ENCODE data around the gene SCYGR1.

Gene SCYGR1

DNA sequence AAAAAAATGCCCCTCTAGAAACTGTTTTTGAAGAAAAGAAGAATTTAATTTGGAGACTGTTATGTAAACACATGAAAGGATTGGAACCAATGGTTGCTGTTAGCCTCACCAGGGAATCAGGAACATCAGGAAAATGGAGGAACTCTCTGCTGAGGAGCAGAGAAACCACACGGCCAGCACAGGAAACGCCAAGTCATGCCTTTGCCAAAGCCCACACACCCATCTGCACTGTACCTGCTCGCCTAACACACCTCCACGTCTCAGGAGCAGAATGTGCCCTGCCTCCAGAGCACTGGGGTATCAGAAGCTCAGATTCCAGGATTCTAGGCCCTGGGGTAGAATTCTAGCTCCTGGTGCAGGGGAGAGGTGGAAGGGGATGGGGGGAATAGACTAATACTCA is 9.8 kb upstream of the SCYGR1 start:
- TF ChIP-seq SIN3A (IDR thresholded peaks at IDR 0.05; ENCODE audit: borderline replicate concordance, insufficient read depth, low read length), result no peak
- no peak for TF ChIP-seq POLR2AphosphoS5 (IDR thresholded peaks at IDR 0.05; ENCODE audit: low read depth, low read length)
- no peak for TF ChIP-seq FOXP2 (optimal IDR thresholded peaks at IDR 0.05; ENCODE audit: borderline replicate concordance, extremely low read depth, extremely low read length, insufficient read depth)
- no peak for TF ChIP-seq TAF1 (IDR thresholded peaks at IDR 0.05; ENCODE audit: borderline replicate concordance, insufficient read depth, low read length)
- TF ChIP-seq, protein P1, sequence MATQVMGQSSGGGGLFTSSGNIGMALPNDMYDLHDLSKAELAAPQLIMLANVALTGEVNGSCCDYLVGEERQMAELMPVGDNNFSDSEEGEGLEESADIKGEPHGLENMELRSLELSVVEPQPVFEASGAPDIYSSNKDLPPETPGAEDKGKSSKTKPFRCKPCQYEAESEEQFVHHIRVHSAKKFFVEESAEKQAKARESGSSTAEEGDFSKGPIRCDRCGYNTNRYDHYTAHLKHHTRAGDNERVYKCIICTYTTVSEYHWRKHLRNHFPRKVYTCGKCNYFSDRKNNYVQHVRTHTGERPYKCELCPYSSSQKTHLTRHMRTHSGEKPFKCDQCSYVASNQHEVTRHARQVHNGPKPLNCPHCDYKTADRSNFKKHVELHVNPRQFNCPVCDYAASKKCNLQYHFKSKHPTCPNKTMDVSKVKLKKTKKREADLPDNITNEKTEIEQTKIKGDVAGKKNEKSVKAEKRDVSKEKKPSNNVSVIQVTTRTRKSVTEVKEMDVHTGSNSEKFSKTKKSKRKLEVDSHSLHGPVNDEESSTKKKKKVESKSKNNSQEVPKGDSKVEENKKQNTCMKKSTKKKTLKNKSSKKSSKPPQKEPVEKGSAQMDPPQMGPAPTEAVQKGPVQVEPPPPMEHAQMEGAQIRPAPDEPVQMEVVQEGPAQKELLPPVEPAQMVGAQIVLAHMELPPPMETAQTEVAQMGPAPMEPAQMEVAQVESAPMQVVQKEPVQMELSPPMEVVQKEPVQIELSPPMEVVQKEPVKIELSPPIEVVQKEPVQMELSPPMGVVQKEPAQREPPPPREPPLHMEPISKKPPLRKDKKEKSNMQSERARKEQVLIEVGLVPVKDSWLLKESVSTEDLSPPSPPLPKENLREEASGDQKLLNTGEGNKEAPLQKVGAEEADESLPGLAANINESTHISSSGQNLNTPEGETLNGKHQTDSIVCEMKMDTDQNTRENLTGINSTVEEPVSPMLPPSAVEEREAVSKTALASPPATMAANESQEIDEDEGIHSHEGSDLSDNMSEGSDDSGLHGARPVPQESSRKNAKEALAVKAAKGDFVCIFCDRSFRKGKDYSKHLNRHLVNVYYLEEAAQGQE (IDR thresholded peaks at IDR 0.05; ENCODE audit: insufficient read depth in 1 of 2, low read depth in 2 of 2, low read length in 2 of 2), result no peak

GRCh38 chr2:227395556-227395955 is 7.8 kb upstream of the SCYGR1 start:
- TF ChIP-seq, protein P1 (IDR thresholded peaks at IDR 0.05; ENCODE audit: insufficient read depth in 1 of 2, low read depth in 2 of 2, low read length in 2 of 2), result no peak
- TF ChIP-seq TAF1 (IDR thresholded peaks at IDR 0.05; ENCODE audit: borderline replicate concordance, insufficient read depth, low read length) (no peak), FOXP2 (optimal IDR thresholded peaks at IDR 0.05; ENCODE audit: borderline replicate concordance, extremely low read depth, extremely low read length, insufficient read depth) (no peak), SIN3A (IDR thresholded peaks at IDR 0.05; ENCODE audit: borderline replicate concordance, insufficient read depth, low read length) (no peak), POLR2AphosphoS5 (IDR thresholded peaks at IDR 0.05; ENCODE audit: low read depth, low read length) (no peak)

DNA sequence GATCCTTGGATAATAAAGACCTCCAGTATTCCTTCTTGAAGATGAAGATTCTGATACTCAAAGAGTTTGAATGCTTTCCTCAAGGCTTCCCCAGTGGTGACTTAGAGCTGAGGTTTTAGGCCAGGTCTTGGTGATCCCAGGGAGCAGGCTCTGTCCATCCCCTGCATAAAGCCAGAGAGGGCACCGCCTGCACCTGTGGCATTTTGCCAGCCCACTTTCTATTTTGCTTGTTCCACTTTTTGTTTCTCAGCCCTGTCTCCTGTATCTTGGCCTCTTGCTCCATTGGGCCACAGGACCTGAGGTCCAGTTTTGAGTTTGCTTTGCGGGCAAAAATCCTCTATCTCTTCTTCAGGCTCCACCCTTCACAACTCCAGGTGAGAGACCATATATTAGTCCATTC is 6.7 kb upstream of the SCYGR1 start:
- no peak for TF ChIP-seq POLR2AphosphoS5 (IDR thresholded peaks at IDR 0.05; ENCODE audit: low read depth, low read length)
- TF ChIP-seq TAF1 (IDR thresholded peaks at IDR 0.05; ENCODE audit: borderline replicate concordance, insufficient read depth, low read length), result no peak
- TF ChIP-seq FOXP2 (optimal IDR thresholded peaks at IDR 0.05; ENCODE audit: borderline replicate concordance, extremely low read depth, extremely low read length, insufficient read depth), result no peak
- no peak for TF ChIP-seq SIN3A (IDR thresholded peaks at IDR 0.05; ENCODE audit: borderline replicate concordance, insufficient read depth, low read length)
- TF ChIP-seq, protein P1 (IDR thresholded peaks at IDR 0.05; ENCODE audit: insufficient read depth in 1 of 2, low read depth in 2 of 2, low read length in 2 of 2), result no peak

DNA sequence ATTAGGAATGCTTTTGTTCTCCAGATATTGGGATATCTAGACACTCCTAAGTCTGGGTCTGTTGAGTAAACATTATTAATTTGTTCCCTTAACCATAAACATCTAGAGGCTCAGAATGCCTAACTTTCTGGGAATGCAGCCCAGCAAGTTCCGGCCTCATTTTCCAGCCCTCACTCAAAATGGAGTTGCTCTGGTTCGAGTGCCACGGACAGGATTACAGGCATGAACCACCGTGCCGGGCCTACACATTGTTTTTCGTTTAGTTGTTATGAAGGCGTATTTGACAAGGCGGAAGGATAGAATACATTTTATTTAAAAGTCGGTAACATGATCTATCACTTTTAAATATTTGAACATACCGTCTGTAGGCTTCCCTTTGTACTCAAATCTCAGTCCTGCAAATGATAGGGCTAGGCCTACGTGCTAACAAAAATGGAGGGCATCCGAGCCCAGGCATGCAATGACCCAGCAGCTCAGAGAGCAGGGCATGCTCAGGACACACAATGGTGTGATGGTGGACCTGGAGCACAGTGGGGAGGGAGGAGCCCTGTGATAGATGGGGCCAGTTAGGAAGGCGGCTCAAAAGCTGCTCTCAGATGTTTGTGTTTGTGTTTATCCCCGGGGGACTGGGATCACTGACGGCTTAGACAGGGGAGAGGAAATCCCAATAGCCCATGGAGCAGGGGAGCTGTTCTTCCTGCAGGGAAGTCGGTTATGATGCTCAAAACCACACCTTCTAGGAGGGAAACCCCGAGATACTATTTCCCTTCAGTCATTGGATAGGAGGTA is 2.9 kb upstream of the SCYGR1 start:
- TF ChIP-seq SIN3A (IDR thresholded peaks at IDR 0.05; ENCODE audit: borderline replicate concordance, insufficient read depth, low read length) (no peak), FOXP2 (optimal IDR thresholded peaks at IDR 0.05; ENCODE audit: borderline replicate concordance, extremely low read depth, extremely low read length, insufficient read depth) (no peak), TAF1 (IDR thresholded peaks at IDR 0.05; ENCODE audit: borderline replicate concordance, insufficient read depth, low read length) (no peak), POLR2AphosphoS5 (IDR thresholded peaks at IDR 0.05; ENCODE audit: low read depth, low read length) (no peak)
- TF ChIP-seq, protein P1 (IDR thresholded peaks at IDR 0.05; ENCODE audit: insufficient read depth in 1 of 2, low read depth in 2 of 2, low read length in 2 of 2), result no peak
